ENCODE measurements around the gene HELQ.
"Not testable (repeated sequence)": the region's sequence is repeated elsewhere in the genome, so short reads cannot be mapped to it uniquely, and the experiment has no call there.

HELQ gene

GRCh38 chr4:83440148-83440814 is 15.3 kb downstream of the HELQ start:
- in situ Hi-C loops (cut with HindIII; ENCODE audit: low sequenced_read_pairs) = no loop called here

GRCh38 chr4:83438719-83439118 is 16.9 kb downstream of the HELQ start:
- in situ Hi-C loops (cut with HindIII; ENCODE audit: low sequenced_read_pairs) = no loop called here

GRCh38 chr4:83436680-83437079 is 18.9 kb downstream of the HELQ start:
- in situ Hi-C loops (cut with HindIII; ENCODE audit: low sequenced_read_pairs) = no loop called here

- in situ Hi-C loops (cut with HindIII; ENCODE audit: low sequenced_read_pairs) = no loop called here
Measured at GRCh38 chr4:83431200-83431599, 24.4 kb downstream of the HELQ start.

- in situ Hi-C loops (cut with HindIII; ENCODE audit: low sequenced_read_pairs) = no loop called here
Measured at GRCh38 chr4:83418211-83418610, 37.4 kb downstream of the HELQ start.

- in situ Hi-C loops (cut with HindIII; ENCODE audit: low sequenced_read_pairs) = no loop called here
Measured at GRCh38 chr4:83417566-83417965, 38.1 kb downstream of the HELQ start.

- in situ Hi-C loops (cut with HindIII; ENCODE audit: low sequenced_read_pairs) = no loop called here
Measured at GRCh38 chr4:83413676-83414075, 41.9 kb downstream of the HELQ start.

GRCh38 chr4:83408908-83409307 is 46.7 kb downstream of the HELQ start:
- in situ Hi-C loops (cut with HindIII; ENCODE audit: low sequenced_read_pairs) = no loop called here

- in situ Hi-C loops (cut with HindIII; ENCODE audit: low sequenced_read_pairs) = no loop called here
Measured at GRCh38 chr4:83405844-83406816, 49.5 kb downstream of the HELQ start.

- in situ Hi-C loops (cut with HindIII; ENCODE audit: low sequenced_read_pairs) = not testable (repeated sequence)
Measured at GRCh38 chr4:83398158-83398557, 57.5 kb downstream of the HELQ start.

GRCh38 chr4:83393908-83394307 is 61.7 kb downstream of the HELQ start:
- in situ Hi-C loops (cut with HindIII; ENCODE audit: low sequenced_read_pairs) = no loop called here

- in situ Hi-C loops (cut with HindIII; ENCODE audit: low sequenced_read_pairs) = no loop called here
Measured at GRCh38 chr4:83392562-83392961, 63.1 kb downstream of the HELQ start.

GRCh38 chr4:83390944-83391343 is 64.7 kb downstream of the HELQ start:
- in situ Hi-C loops (cut with HindIII; ENCODE audit: low sequenced_read_pairs) = no loop called here

- in situ Hi-C loops (cut with HindIII; ENCODE audit: low sequenced_read_pairs) = no loop called here
Measured at GRCh38 chr4:83389756-83390505, 65.7 kb downstream of the HELQ start.

GRCh38 chr4:83389037-83389720 is 66.4 kb downstream of the HELQ start:
- in situ Hi-C loops (cut with HindIII; ENCODE audit: low sequenced_read_pairs) = no loop called here

- in situ Hi-C loops (cut with HindIII; ENCODE audit: low sequenced_read_pairs) = no loop called here
Measured at GRCh38 chr4:83388313-83388676, 67.3 kb downstream of the HELQ start.

- in situ Hi-C loops (cut with HindIII; ENCODE audit: low sequenced_read_pairs) = no loop called here
Measured at GRCh38 chr4:83387476-83388312, 67.9 kb downstream of the HELQ start.

- in situ Hi-C loops (cut with HindIII; ENCODE audit: low sequenced_read_pairs) = no loop called here
Measured at GRCh38 chr4:83387012-83387411, 68.6 kb downstream of the HELQ start.

- in situ Hi-C loops (cut with HindIII; ENCODE audit: low sequenced_read_pairs) = no loop called here
Measured at GRCh38 chr4:83382850-83383249, 72.8 kb downstream of the HELQ start.

- in situ Hi-C loops (cut with HindIII; ENCODE audit: low sequenced_read_pairs) = no loop called here
Measured at GRCh38 chr4:83381173-83381572, 74.5 kb downstream of the HELQ start.

All from DLD1 (cell line).